H1 (cell line): ENCODE data around the gene ZDHHC19. TPM values are rescaled to one million over a fixed set of nuclear protein-coding genes. Genes with fewer than 3 reads are reported as not detected.
A peak's percentile ranks its signal among the peaks of the same experiment; 100 is the strongest.
"Not testable (repeated sequence)": the region's sequence is repeated elsewhere in the genome, so short reads cannot be mapped to it uniquely, and the experiment has no call there.

ENCODE experiments used
- CTCF ChIA-PET: fragments of 300-600 bp; sonication (Branson Sonifier 250); formaldehyde crosslinking; loops from one replicate; lab custom pipeline; 2021; ENCODE audit not compliant: partially characterized antibody; lab: Charles Lee
- POLR2A ChIA-PET: fragments of 300-600 bp; sonication (Branson Sonifier 250); formaldehyde crosslinking; loops from one replicate; lab custom pipeline; 2021; ENCODE audit warnings: inconsistent platforms; ENCODE audit not compliant: partially characterized antibody; lab: Charles Lee
- DNase-seq, 2 experiments: peaks; one replicate each; pipeline versions ENCODE4 v3.0.0 to v3.0.0-alpha.2; 2010 to 2022; ENCODE audit warnings: low spot score in 2 of 2, low read depth in 1 of 2, mixed read lengths in 1 of 2
- FAIRE-seq: peaks from 2 replicates; lab custom pipeline; 2011; peaks lifted over from hg19 to GRCh38; lab: Jason Lieb, UNC
- H2AFZ ChIP-seq: 2 replicates; pipeline ENCODE4 v1.8.1; 2012; ENCODE audit warnings: low read length, inconsistent platforms
- H2AK5ac ChIP-seq: 2 replicates; pipeline ENCODE4 v1.6.1; 2013; ENCODE audit warnings: low read depth, low read length
- H2BK120ac ChIP-seq: replicated peaks from 2 replicates; pipeline ENCODE3; 2013; ENCODE audit warnings: low read depth, low read length, inconsistent platforms
- H2BK12ac ChIP-seq: 2 replicates; pipeline ENCODE4 v1.6.1; 2013; ENCODE audit warnings: low read depth, low read length
- H2BK15ac ChIP-seq: 2 replicates; pipeline ENCODE4 v1.6.1; 2013; ENCODE audit warnings: low read length
- H2BK20ac ChIP-seq: 2 replicates; pipeline ENCODE4 v1.6.1; 2013; ENCODE audit warnings: low read length
- H2BK5ac ChIP-seq: 2 replicates; pipeline ENCODE4 v1.6.1; 2013; ENCODE audit warnings: low read depth, low read length
- H3K14ac ChIP-seq: 2 replicates; pipeline ENCODE4 v1.6.1; 2013; ENCODE audit warnings: inconsistent platforms; ENCODE audit not compliant: insufficient read length
- H3K18ac ChIP-seq: 2 replicates; pipeline ENCODE4 v1.6.1; 2013; ENCODE audit warnings: low read length; ENCODE audit errors: extremely low read depth
- H3K23ac ChIP-seq: 2 replicates; pipeline ENCODE4 v1.6.1; 2013; ENCODE audit warnings: inconsistent platforms; ENCODE audit not compliant: insufficient read length
- H3K23me2 ChIP-seq: 2 replicates; pipeline ENCODE4 v1.6.1; 2013; ENCODE audit warnings: low read depth, low read length
- H3K27ac ChIP-seq: 2 replicates; pipeline ENCODE4 v1.6.1; 2011; ENCODE audit warnings: low read depth, low read length, inconsistent platforms
- H3K27me3 ChIP-seq, 4 experiments: replicated peaks in 1 of 4; 1 replicate in 1 of 4; 2 replicates in 3 of 4; pipeline versions ENCODE4 v1.6.1 to v1.8.1; 2011 to 2013; ENCODE audit warnings: low read length in 3 of 4, mild to moderate bottlenecking in 3 of 4, inconsistent platforms in 2 of 4, mixed read lengths in 2 of 4, moderate library complexity in 1 of 4; ENCODE audit not compliant: control insufficient read depth in 3 of 4, insufficient read depth in 3 of 4; ENCODE audit errors: extremely low read depth in 1 of 4
- H3K36me3 ChIP-seq, 4 experiments: 2 replicates each; pipeline versions ENCODE4 v1.6.1 to v1.8.1; 2011 to 2013; ENCODE audit warnings: mild to moderate bottlenecking in 4 of 4, low read length in 3 of 4, moderate library complexity in 2 of 4, control low read depth in 1 of 4, inconsistent platforms in 1 of 4; ENCODE audit not compliant: insufficient read depth in 4 of 4, control insufficient read depth in 2 of 4
- H3K4ac ChIP-seq: replicated peaks from 2 replicates; pipeline ENCODE3; 2013; ENCODE audit warnings: low read length, low read depth, mixed read lengths, inconsistent platforms; ENCODE audit not compliant: insufficient read length
- H3K4me1 ChIP-seq, 4 experiments: replicated peaks in 1 of 4; 1 replicate in 1 of 4; 2 replicates in 3 of 4; pipeline versions ENCODE4 v1.6.1 to v1.8.1; 2011 to 2013; ENCODE audit warnings: low read length in 3 of 4, inconsistent platforms in 2 of 4, mixed read lengths in 1 of 4; ENCODE audit not compliant: insufficient read depth in 4 of 4, control insufficient read depth in 3 of 4
- H3K4me2 ChIP-seq, 2 experiments: 2 replicates each; pipeline versions ENCODE4 v1.6.1 to v1.8.1; 2011 to 2013; ENCODE audit warnings: low read depth in 2 of 2, low read length in 2 of 2, control low read depth in 1 of 2, inconsistent platforms in 1 of 2, mild to moderate bottlenecking in 1 of 2; ENCODE audit not compliant: insufficient read depth in 1 of 2
- H3K4me3 ChIP-seq, 4 experiments: fragments of 200-600, 300-600 bp in 1 of 4; sonication (generic), shearing (Covaris generic), sonication (Bioruptor Twin) in 1 of 4; 2 replicates each; pipeline versions ENCODE4 v1.5.1 to v1.8.1; 2011 to 2016; ENCODE audit warnings: low read length in 4 of 4, low read depth in 3 of 4, control low read depth in 2 of 4, inconsistent platforms in 2 of 4, mild to moderate bottlenecking in 2 of 4, mixed read lengths in 1 of 4, moderate library complexity in 1 of 4; ENCODE audit not compliant: insufficient read depth in 2 of 4; ENCODE audit errors: extremely low read depth in 1 of 4
- H3K56ac ChIP-seq: replicated peaks from 2 replicates; pipeline ENCODE3; 2013; ENCODE audit warnings: low read depth, mild to moderate bottlenecking, mixed read lengths, low read length, inconsistent platforms; ENCODE audit not compliant: insufficient read length
- H3K79me1 ChIP-seq: 2 replicates; pipeline ENCODE4 v1.6.1; 2013; ENCODE audit warnings: low read depth, low read length, control low read depth
- H3K79me2 ChIP-seq, 2 experiments: 2 replicates each; pipeline versions ENCODE4 v1.6.1 to v1.8.1; 2012 to 2013; ENCODE audit warnings: low read length in 2 of 2, mild to moderate bottlenecking in 2 of 2, inconsistent platforms in 1 of 2; ENCODE audit not compliant: insufficient read depth in 2 of 2, control insufficient read depth in 1 of 2
- H3K9ac ChIP-seq, 4 experiments: replicated peaks in 1 of 4; 1 replicate in 1 of 4; 2 replicates in 3 of 4; pipeline versions ENCODE4 v1.6.1 to v1.8.1; 2011 to 2013; ENCODE audit warnings: low read depth in 3 of 4, low read length in 3 of 4, control low read depth in 2 of 4, mild to moderate bottlenecking in 2 of 4, moderate library complexity in 2 of 4, inconsistent platforms in 1 of 4; ENCODE audit errors: extremely low read depth in 1 of 4
- H3K9me3 ChIP-seq, 2 experiments: 2 replicates each; pipeline versions ENCODE4 v1.6.1 to v1.8.1; 2012 to 2013; ENCODE audit warnings: mild to moderate bottlenecking in 2 of 2, moderate library complexity in 2 of 2, control low read depth in 1 of 2, inconsistent platforms in 1 of 2, low read depth in 1 of 2, low read length in 1 of 2, mixed read lengths in 1 of 2; ENCODE audit not compliant: insufficient read depth in 2 of 2
- H4K20me1 ChIP-seq, 2 experiments: replicated peaks in 1 of 2; 2 replicates each; pipeline versions ENCODE3 to v1.8.1; 2011 to 2013; ENCODE audit warnings: inconsistent platforms in 2 of 2, low read length in 2 of 2, mild to moderate bottlenecking in 1 of 2; ENCODE audit not compliant: insufficient read depth in 2 of 2, control insufficient read depth in 1 of 2
- H4K5ac ChIP-seq: 2 replicates; pipeline ENCODE4 v1.6.1; 2013; ENCODE audit warnings: low read length, low read depth, mixed read lengths, inconsistent platforms; ENCODE audit not compliant: insufficient read length
- H4K8ac ChIP-seq: 2 replicates; pipeline ENCODE4 v1.8.0; 2013; ENCODE audit warnings: mild to moderate bottlenecking, moderate library complexity, low read length, inconsistent platforms; ENCODE audit not compliant: insufficient read depth; ENCODE audit errors: extremely low read depth
- H4K91ac ChIP-seq: replicated peaks from 2 replicates; pipeline ENCODE3; 2013; ENCODE audit warnings: low read length, mixed read lengths, inconsistent platforms; ENCODE audit not compliant: insufficient read length
- CTCF ChIP-seq, 3 experiments: IDR thresholded peaks; 1 replicate in 2 of 3; 2 replicates in 1 of 3; pipeline versions ENCODE4 v1.5.1 to v1.6.1; 2011; ENCODE audit warnings: low read length in 3 of 3, mild to moderate bottlenecking in 3 of 3, inconsistent platforms in 2 of 3, low read depth in 1 of 3, moderate library complexity in 1 of 3; ENCODE audit not compliant: insufficient read depth in 1 of 3; ENCODE audit errors: control extremely low read depth in 1 of 3
- RAD21 ChIP-seq, 2 experiments: IDR thresholded peaks in 1 of 2; conservative IDR thresholded peaks in 1 of 2; 2 replicates each; pipeline ENCODE4 v1.6.1; 2011; ENCODE audit warnings: low read depth in 2 of 2, low read length in 2 of 2, improper control_type of control experiment in 1 of 2, inconsistent platforms in 1 of 2, mild to moderate bottlenecking in 1 of 2, moderate library complexity in 1 of 2
- WGBS, 2 experiments: shearing (Covaris generic) in 1 of 2; methylation state at CpG; one replicate each; pipeline versions ENCODE4 v1.1.6 to v1.1.7; 2013 to 2015; ENCODE audit warnings: low lambda C conversion rate in 2 of 2, mixed read lengths in 2 of 2, inconsistent platforms in 1 of 2, low coverage in 1 of 2, missing lambda C conversion rate in 1 of 2; ENCODE audit not compliant: insufficient replicate concordance in 2 of 2, insufficient coverage in 1 of 2, insufficient read length in 1 of 2; ENCODE audit errors: extremely low coverage in 1 of 2, missing lambda C conversion rate in 1 of 2; 5-methylcytosine and 5-hydroxymethylcytosine counted together
- polyA plus RNA-seq, 7 experiments: library from polyadenylated mRNA; depleted of rRNA in 3 of 7; stranded (reverse) in 5 of 7; unstranded in 2 of 7; fragments of >200 nt in 5 of 7; fragments of 200-250 nt in 2 of 7; gene quantifications; 1 replicate in 5 of 7; 2 replicates in 1 of 7; 4 replicates in 1 of 7; pipeline versions ENCODE4 v1.2.1 to v1.2.3, GENCODE V29; 2011 to 2013; ENCODE audit warnings: missing spikeins in 2 of 7, mixed read lengths in 2 of 7
- total RNA-seq: library from RNA; stranded (reverse); fragmentation: NEBNext Ultra II Directional; extraction: Animal tissue kit (Norgen Biotek cat#: 25700); gene quantifications from 2 replicates; pipeline ENCODE4 v1.2.1, GENCODE V29; 2021

The ZDHHC19 gene
- total and polyA plus RNA-seq, 2 of the 8 experiments (the other 6 are each of a cell fraction or from before 2014, with no cell fraction given), result 2.5 to 4.1 TPM

- POLR2A ChIA-PET, H3K18ac ChIP-seq, H3K4me1 ChIP-seq: not testable (repeated sequence)
- TF ChIP-seq RAD21 (IDR thresholded peaks at IDR 0.05 in 1 of 2, conservative IDR thresholded peaks at IDR 0.05 in 1 of 2; ENCODE audit: low read depth in 2 of 2, low read length in 2 of 2), result peak; percentile 8 to 38; a peak in 3 of 4 replicates
- TF ChIP-seq CTCF (IDR thresholded peaks at IDR 0.05; ENCODE audit: control extremely low read depth in 1 of 3, insufficient read depth in 1 of 3, low read depth in 1 of 3, low read length in 3 of 3), result peak in 1 of 3 experiments; percentile 24; a peak in 1 of 4 replicates
- TF ChIP-seq, all 59 proteins: peak for 2; not testable (repeated sequence) for 57
- H3K79me1 ChIP-seq, H4K5ac ChIP-seq, H2BK20ac ChIP-seq, H3K14ac ChIP-seq, H3K4me2 ChIP-seq, H3K23ac ChIP-seq, H3K4me3 ChIP-seq, H2BK15ac ChIP-seq, H2BK120ac ChIP-seq, H4K8ac ChIP-seq, H4K91ac ChIP-seq, H2BK12ac ChIP-seq, FAIRE-seq, H2AK5ac ChIP-seq, DNase-seq, H2AFZ ChIP-seq, H3K56ac ChIP-seq, H3K79me2 ChIP-seq, H3K4ac ChIP-seq, H3K27ac ChIP-seq, H3K9me3 ChIP-seq, H3K9ac ChIP-seq, H3K36me3 ChIP-seq, H2BK5ac ChIP-seq, H4K20me1 ChIP-seq, H3K23me2 ChIP-seq: not testable (repeated sequence)
- CTCF ChIA-PET, result interaction anchor here (1.0 kb wide), 1 partner anchor 9 kb away, joined by 4 read pairs; no protein-coding TSS in a partner anchor
- peaks cover 0 to 11% (median 8%) of the 10 kb centered on the region in 4 experiments; a peak in 5 of 7 replicates for H3K27me3 ChIP-seq
- WGBS, 2 experiments, result 88% methylated on average over 9 of the region's 9 CpGs; no CpG with 5 or more reads in 1 of the 2 experiments
Measured at GRCh38 chr3:196205442-196206205, 5.6 kb downstream of the ZDHHC19 start.
